OCI-M2 (cell line): ENCODE results near the gene PADI2.
"Not testable (repeated sequence)": the region's sequence is repeated elsewhere in the genome, so short reads cannot be mapped to it uniquely, and the experiment has no call there.

Source experiments
- DNase-seq: peaks from one replicate; lab custom pipeline; 2025; ENCODE audit not compliant: unreplicated experiment; lab: John Stamatoyannopoulos, UW

The PADI2 gene

DNA sequence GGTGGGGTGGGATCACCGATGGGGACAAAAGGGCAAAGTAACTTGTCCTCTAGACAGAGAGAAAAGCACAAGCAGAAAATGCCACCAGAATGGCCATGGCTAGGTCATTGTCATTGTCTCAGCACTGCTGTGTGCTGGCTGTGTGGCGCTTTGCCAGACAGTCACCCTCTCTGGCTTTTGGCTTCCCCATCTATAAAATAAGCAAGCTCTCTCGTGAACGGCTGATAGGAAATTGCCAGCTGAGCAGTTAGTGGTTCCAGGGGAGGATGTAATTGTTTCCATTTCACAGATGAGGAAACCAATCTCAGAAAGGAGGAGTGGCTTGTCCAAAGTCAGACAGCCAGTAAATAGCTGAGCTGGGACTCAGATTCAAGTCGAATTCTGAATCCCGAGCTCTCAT, 32.5 kb downstream of the PADI2 start:
- no peak for DNase-seq

DNA sequence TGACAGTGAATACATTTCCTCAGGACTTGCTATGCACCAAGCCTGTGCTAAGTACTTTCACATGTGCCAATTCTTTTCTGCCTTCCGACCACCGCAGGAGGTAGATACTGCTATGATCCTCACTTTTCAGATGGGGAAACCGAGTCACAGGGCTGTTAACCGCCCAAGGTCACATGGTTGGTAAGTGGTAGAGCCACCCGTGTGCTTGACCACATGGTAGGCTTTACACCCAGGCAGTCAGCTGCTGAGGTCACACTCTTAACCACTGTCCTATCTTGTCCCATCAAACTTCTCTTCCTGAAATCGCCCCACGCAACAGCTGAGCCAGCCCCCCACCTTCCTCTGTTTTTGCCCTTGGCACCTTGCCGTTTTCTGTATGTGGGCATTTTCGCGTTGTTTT, 34.5 kb downstream of the PADI2 start:
- DNase-seq = no peak

DNA sequence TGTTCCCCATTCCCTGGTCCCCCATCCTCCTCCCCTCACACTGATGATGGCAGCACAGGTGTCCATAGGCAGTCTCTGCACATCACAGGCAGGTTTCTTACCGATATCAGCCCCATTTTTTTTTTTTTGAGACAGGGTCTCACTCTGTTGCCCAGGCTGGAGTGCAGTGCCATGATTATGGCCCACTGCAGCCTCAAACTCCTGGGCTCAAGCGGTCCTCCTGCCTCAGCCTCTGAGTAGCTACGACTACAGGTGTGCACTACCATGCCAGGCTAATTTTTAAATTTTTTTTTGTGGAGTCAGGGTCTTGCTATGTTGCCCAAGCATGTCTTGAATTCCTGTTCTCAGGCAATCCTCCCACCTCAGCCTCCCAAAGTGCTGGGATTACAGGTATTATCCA, 36.5 kb downstream of the PADI2 start:
- no peak for DNase-seq

DNA sequence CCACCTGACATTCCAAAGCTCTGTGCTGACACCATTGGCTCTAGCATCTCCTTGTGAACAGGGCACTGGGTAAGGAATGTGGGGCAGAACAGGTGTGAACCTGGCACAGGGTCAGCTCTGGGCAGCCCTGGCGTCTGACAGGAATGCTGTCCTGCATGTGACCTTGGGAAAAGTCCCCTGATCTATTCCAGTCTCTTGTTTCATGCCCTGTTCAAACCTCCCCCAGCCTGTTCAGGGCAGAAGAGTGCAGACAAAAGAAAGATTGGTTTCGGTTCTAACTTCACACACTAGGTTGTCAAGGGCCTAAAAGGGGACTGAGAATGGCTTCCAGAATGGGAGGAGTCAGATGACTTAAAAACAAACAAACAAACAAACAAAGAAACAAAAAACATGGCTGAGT, 37.8 kb downstream of the PADI2 start:
- DNase-seq = no peak

DNA sequence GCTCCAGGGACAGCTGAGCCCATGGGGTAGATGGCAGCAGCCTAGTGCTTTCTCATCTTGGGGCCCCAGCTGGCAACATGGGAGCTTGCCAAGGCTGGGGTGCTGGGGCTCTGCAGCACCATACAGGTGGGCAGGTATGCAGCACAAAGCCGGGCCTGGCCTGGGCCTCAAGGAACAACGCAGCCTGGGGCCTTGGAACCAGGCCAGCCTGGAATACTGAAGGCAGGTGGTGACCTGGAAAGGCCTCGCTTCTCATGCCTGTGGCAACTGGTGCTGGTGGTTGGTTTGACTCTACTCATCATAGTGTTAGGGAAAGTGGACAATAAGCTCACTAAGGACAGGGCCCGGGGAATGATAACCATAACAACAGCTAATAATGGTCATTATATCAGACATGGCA, 38.4 kb downstream of the PADI2 start:
- DNase-seq = no peak

DNA sequence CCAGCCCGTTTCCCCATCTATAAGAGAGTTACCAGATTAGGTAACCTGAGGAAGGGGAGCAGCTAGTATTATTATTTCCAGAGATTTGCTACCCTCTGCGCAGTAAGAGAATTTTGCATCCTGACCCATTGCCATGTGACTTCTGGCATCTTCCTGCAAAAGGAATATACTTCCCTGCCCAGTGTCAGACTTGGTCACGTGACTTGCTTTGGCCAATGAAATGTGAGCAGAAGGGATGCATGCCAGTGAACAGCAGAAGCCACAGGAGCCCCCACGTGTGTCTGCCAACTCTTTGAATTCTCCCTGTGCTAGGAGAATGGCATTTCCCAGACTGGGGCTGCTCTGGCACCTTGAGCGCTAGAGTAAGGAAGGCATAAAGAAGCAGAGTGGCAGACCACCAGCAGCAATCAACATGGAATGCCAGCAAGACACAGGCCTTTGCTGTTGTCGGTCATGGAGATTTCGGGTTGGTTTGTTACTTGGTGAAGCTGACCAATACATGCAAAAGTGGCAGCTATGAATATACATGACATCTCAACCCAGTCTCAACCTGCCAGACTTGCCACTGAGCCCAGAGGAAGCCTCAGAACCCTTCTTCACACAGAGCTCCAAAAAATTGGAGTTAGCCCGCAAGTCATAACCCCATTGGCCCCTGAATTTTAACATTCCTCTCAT, 39.0 kb downstream of the PADI2 start:
- DNase-seq = no peak

DNA sequence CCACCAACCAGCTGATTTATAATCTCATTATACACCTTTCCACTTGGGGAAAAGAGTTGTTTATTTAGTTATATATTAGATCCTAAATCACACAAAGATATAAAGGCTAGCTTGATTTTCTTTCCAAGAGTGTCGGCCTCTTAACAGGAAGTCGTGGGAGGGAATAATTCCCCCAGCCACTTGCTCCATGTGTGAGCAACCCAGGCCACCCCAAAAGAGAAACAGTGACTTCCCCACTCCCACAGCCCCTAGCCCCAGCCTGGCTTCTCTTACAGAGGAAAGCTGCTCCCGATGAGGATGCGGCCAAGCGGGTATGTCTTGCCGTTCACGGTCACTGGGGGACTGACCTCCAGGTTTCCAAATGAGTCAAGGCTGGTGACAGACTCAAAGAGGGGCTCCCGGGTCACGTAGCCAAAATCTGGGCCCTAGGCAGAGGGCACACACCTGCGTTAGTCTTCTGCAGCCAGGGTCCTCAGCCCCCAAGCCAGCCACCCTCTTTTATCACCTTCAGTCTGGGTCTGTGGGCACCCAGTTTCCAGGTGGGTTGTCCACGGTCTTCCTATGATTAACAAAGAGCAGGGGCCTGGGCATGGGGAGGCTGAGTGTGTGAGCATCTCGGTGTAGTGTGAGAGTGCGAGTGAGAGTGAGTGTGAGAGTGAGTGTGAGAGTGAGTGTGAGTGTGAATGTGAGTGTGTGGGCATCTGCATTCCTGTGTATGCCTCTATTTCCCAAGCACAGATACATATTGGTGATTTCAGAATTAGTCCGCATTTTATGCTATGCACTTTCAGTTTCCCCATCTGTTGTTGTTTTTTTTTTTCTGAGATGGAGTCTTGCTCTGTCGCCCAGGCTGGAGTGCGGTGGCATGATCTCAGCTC, 40.0 kb downstream of the PADI2 start:
- no peak for DNase-seq

DNA sequence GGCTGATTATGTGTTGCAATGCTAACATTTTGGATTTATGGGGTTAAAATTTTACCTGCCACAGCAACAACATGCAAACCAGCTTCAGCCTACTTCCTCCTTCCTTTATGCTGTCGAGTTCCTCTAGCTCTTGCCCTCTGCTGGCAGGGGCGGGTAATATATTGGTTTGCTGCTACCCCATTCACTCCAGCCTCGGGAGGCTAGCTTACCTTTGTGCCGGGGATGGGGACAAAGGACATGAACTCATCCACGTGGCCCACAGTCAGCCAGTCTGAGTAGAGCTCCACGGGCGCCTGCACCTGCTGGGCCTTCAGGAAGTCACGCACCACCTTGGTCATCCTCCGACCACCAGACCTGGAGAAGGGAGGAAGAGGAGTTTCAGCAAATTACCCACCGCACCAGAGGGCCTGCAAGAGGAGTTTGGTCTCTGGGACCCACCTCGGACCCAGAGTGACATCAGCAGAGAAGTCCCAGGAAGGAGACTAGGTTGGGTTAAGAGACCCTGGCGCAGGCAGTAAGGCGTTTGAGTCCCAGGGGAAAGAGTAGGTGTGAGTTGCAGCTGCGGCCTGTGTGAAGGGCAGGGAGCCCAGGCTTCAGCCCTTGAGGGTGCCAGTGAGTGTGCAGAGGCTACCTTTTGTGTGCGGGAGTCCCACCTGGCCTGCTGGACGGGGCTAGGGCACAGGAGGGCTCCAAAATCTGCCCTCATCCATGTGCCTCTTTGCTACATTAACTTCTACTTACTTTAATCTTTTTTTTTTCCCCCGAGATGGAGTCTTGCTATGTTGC, 43.6 kb downstream of the PADI2 start:
- DNase-seq = no peak

DNA sequence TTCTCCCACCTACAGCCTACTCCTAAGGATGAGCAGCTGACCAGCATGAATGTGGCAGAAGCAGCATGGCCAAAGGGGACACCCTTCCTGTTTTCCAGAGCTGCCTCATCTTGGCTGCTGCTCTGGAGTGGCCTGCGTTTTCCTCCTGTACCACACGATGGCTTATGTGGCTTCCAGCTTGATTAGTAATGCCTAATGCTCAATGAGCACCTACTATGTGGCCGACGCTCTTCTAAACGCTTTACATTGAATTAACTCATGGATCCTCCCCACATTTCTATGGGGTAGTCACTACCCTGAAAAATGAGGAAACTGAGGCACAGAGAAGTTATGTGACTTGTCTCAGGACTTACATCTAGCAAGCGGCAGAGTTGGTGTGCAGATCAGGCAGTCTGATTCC, 47.5 kb downstream of the PADI2 start:
- no peak for DNase-seq

DNA sequence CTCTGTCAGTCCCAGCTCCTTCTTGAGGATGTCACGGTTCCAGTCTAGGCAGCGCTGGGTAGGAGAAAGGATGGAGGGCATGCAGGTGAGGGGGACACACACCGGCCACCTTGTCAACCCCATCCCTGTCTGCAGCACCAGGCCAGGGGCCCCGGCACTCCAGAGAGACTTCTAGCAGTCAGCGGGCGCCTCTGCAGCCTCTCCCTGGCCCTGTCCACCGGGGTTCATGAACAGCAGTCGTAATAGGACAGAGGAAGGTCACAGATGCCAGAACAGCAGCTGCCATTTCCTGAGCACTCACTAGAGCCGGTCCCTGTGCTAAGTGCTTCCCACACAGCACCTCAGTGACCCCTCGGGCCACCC, 49.1 kb downstream of the PADI2 start:
- no peak for DNase-seq

DNA sequence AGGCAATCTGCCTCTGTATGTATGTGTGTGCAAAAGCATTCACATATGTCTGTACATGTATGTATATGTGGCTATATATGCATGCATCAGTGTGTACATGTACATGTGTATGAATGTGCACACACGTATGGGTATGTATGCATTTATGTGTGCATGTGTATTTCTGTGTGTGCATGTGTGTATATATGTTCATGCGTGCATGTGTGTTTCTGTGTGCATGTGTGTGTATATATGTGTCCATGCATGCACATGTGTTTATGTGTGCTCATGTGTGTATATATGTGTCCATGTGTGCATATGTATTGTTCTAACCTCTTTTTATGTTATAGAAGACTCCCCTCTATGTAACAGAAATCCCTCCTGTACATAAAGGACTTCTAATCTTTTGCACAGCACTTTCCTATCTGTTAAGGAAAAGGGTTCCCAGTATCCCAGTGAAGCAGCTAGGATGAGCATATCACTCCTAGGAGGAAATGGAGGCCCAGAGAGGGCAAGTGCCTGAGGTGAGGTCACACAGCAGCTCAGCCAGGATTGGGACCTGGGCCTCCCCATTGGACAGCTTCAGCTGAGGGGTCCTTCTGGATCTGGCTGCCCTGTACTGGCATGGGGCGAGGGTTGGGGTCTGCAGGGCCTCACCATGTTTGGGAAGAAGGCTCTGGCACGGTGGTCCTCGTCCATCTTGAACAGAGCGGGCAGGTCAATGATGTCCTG, 49.6 kb downstream of the PADI2 start:
- DNase-seq = no peak

DNA sequence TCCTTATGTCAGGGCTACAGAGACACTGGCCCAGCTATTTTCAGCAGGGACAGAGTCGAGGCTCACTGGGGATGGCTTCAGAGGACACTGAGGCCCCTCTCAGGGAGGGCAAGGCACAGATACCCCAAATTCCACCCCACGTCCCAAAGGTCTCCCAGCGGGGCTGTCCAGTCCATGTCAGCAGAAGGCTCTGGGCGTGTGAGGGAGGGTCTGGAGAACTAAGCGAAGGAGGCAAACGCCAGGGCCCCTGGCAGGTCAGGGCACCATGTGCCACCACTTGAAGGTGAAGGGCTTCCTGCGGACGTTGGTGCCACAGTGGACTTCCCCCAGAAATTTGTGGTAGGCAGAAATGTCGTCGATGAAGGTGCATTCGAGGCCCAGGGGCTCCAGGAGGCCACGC, 50.5 kb downstream of the PADI2 start:
- no peak for DNase-seq

DNA sequence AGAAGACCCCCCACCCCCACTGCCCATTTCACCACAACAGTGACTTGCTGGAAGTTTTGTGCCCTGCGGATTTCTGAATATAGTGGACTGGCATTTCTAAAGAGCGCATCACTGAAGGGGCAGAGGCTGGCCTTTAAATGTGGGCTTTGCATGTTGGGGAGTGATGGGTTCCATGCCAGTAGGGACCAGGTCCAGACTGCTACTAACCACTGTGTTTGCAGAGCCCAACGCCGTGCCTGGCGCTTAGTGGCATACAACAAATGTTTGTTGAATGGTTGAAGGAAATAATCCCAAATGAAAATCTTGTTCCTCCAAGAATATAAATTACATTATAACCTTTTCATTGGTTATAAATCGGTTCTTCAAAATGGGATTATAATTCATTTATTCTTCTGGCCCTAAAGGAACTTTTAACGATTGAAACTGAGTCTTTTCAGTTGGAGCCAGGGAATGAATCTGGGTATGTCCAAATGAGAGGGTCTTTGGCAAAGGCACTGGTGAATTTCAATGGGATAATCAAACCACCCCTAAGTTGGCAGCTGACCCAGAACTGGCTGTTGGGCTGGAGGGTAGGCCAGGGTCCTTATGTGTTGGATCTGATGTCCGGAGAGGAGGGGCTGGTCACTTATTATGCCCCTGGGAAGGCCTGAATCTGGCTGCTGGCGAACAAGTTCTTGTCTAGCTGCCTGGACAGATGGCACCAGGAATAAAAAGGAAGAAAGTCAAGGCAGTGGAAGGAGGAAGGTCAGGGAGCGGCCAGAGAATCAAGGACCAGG, 51.6 kb downstream of the PADI2 start:
- no peak for DNase-seq

DNA sequence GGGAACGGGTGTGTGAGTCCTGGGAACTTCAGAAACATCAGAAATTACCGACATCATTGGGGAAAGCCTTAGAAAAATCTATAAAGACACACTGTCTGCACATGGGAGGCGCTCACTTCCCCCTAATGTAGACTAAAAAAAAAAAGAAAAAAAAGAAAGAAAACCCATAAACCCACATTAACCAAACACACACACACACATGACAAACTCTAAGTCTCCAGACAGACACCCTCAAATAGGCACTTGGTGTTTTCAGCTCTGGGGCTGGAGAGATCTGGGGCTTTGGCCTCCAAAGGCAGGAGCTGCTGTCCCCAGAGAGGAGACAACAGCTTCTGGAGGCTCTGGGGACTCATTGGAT, 52.2 kb downstream of the PADI2 start:
- DNase-seq = no peak

DNA sequence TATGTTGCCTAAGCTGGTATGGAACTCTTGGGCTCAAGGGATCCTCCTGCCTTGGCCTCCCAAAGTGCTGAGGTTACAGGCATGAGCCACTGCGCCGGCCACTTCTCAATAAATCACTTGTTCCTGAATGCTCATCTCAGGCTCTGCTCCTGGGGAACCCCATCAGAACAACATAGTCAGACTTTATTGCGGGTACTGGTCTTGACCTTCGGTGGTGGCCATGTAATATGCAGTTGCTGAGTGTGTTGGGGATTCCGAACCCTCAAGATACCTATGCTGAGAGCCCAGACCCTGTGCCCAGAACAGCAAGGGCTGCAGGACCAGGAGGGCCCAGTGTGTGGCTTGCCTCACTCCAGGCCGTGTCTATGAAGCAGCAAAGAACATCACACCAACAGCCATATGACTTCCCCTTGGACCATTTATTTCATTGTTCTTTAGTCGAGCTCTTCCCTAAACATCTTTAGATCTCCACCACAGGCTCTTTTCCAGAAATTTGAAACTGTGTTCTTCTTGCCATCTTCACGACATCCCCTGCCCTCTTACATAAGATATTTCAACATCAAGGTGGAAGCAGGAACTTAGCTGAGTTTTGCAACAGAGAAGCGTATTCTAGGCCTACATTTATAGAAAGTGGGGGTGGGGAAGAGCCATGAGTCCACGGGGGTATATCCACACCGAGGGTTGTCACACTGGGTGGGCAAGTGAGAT, 52.7 kb downstream of the PADI2 start:
- DNase-seq = no peak

DNA sequence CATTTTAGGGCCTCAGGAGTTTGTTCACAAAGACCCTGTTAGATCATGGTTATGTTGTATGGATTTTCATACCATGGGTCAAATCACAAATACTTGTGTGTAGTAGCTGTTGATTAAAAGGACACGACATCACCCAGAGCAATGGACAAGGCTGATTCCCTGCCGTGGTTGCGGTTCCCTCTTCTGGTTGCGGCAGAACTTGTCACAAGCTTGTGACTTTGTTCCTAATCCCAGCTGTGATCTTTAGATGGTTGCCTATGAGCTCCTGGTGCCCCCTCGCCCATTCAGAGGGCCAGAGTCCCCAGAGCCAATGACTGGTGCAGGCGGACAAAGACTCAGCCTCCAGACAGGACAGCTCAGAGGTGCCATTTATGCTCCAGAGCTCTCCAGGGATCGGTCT, 53.6 kb downstream of the PADI2 start:
- no peak for DNase-seq

DNA sequence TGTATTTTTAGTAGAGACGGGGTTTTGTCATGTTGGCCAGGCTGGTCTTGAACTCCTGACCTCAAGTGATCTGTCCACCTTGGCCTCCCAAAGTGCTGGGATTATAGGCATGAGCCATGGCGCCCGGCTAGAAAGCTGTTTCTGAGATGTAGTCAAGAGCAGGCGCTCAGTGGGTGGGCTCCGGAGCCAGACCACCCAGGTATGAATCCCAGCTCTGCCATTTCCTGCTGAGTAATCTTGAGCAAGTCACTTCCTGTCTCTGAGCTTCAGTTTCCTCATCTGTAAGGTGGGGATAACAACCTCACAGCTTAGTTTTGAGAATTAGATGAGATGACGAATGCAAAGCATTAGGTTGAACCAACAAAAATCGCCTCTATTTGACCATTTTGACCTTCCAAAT, 56.5 kb downstream of the PADI2 start:
- DNase-seq = not testable (repeated sequence)

DNA sequence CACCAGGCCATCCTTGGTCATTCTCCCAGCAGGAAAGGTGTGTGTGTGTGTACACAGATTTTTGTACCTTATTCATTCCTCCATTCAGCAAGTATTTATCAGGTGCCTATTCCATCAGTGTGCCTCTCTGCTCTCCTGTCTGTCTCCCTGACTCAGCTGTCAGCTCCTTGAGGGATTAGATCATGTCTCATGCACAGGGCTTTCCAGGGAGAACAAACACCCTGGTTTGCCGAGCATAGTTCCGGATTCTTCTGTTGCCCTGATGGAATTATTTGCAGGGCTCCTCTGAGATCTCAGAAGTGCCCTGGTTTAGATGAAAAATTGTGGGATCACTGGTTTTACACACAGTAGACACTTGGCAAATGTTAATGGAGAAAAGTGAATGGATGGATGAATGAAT, 57.4 kb downstream of the PADI2 start:
- DNase-seq = no peak

DNA sequence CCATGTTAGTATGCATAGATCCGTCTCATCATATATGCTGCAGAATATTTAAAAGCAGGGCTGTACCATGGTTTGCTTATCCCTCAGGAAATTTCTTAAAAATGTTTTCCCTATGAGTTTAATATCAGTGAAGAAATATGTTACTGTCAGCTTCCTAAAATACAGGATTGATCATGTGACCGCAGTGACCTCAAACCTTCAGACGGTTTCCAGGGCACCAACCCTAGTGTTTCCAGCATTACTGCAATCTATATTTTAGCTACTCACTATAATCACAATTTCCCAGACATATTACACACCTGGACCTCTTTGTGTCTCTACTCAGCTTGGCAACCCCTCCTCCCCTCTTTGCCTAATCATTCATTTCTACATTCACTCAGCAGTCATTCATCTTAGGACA, 57.8 kb downstream of the PADI2 start:
- DNase-seq = no peak

DNA sequence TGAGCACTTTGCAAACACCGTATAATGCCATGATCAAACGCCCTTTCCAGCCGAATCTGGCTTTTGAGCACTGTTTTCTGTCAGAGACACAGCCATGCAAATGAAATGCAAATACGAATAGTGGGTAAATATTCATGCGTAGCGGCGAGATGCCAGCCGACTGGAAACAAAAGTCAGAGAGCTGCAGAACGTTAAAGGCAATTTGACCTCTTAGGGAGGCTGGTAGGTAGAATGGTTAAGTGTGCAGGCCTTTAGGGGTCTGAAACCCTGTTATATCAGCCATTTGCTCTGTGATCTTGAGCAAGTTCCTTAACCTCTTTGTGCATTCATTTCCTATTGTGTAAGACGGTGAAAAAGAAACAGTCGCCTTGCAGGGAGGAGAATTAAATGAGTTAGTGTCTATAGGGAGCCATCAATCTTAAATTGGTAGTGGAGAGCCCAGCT, 58.9 kb downstream of the PADI2 start:
- no peak for DNase-seq
